Keratinocyte (primary cell): ENCODE results near the gene AXIN1. TPM values are rescaled to one million over a fixed set of nuclear protein-coding genes. Genes with fewer than 3 reads are reported as not detected.

ENCODE experiments used
- DNase-seq: peaks from one replicate; pipeline ENCODE4 v3.0.0-alpha.2; 2011; ENCODE audit warnings: low read depth, missing footprints, low spot score
- FAIRE-seq: peaks from 2 replicates; lab custom pipeline; 2011; peaks lifted over from hg19 to GRCh38; lab: Jason Lieb, UNC
- H2AFZ ChIP-seq: 2 replicates; pipeline ENCODE4 v1.6.0; 2012; ENCODE audit warnings: low read length, control low read depth, inconsistent platforms; ENCODE audit not compliant: control insufficient read depth
- H3K27ac ChIP-seq: 2 replicates; pipeline ENCODE4 v1.5.1; 2011; ENCODE audit warnings: low read length; ENCODE audit not compliant: control insufficient read depth, insufficient read depth
- H3K27me3 ChIP-seq: 3 replicates; pipeline ENCODE4 v1.6.0; 2011; ENCODE audit warnings: low read length; ENCODE audit not compliant: control insufficient read depth, insufficient read depth; ENCODE audit errors: extremely low read depth
- H3K36me3 ChIP-seq, 2 experiments: 2 replicates in 1 of 2; 3 replicates in 1 of 2; pipeline ENCODE4 v1.5.1; 2011; ENCODE audit warnings: low read length in 2 of 2, mild to moderate bottlenecking in 1 of 2; ENCODE audit not compliant: control insufficient read depth in 2 of 2, insufficient read depth in 2 of 2; ENCODE audit errors: extremely low read depth in 1 of 2
- H3K4me1 ChIP-seq: 3 replicates; pipeline ENCODE4 v1.5.1; 2011; ENCODE audit warnings: low read length; ENCODE audit not compliant: control insufficient read depth, insufficient read depth; ENCODE audit errors: extremely low read depth
- H3K4me2 ChIP-seq: 3 replicates; pipeline ENCODE4 v1.6.0; 2011; ENCODE audit warnings: low read depth, low read length; ENCODE audit not compliant: control insufficient read depth, insufficient read depth; ENCODE audit errors: extremely low read depth
- H3K4me3 ChIP-seq, 3 experiments: fragments of 200-600 bp in 1 of 3; sonication (generic) in 1 of 3; 2 replicates in 2 of 3; 3 replicates in 1 of 3; pipeline ENCODE4 v1.5.1; 2011 to 2016; ENCODE audit warnings: low read length in 3 of 3, mild to moderate bottlenecking in 3 of 3, control low read depth in 2 of 3, inconsistent platforms in 1 of 3, low read depth in 1 of 3, mixed read lengths in 1 of 3, mixed run types in 1 of 3, moderate library complexity in 1 of 3; ENCODE audit not compliant: control insufficient read depth in 2 of 3, insufficient read depth in 2 of 3; ENCODE audit errors: extremely low read depth in 1 of 3
- H3K79me2 ChIP-seq: 2 replicates; pipeline ENCODE4 v1.6.0; 2012; ENCODE audit warnings: low read length; ENCODE audit not compliant: control insufficient read depth, insufficient read depth
- H3K9ac ChIP-seq: 3 replicates; pipeline ENCODE4 v1.6.0; 2011; ENCODE audit warnings: low read length; ENCODE audit not compliant: control insufficient read depth, insufficient read depth; ENCODE audit errors: extremely low read depth
- H3K9me1 ChIP-seq: 3 replicates; pipeline ENCODE4 v1.6.0; 2011; ENCODE audit warnings: low read length; ENCODE audit not compliant: control insufficient read depth, insufficient read depth; ENCODE audit errors: extremely low read depth
- H3K9me3 ChIP-seq: 2 replicates; pipeline ENCODE4 v1.5.1; 2012; ENCODE audit warnings: low read depth, low read length; ENCODE audit not compliant: control insufficient read depth
- H4K20me1 ChIP-seq: 3 replicates; pipeline ENCODE4 v1.6.0; 2011; ENCODE audit warnings: low read length; ENCODE audit not compliant: control insufficient read depth, insufficient read depth; ENCODE audit errors: extremely low read depth
- EZH2 ChIP-seq: IDR thresholded peaks from one replicate; pipeline ENCODE4 v1.6.1; 2012; ENCODE audit warnings: inconsistent platforms, mild to moderate bottlenecking, low read length, moderate library complexity
- dilution Hi-C: fragments of 300-500 bp; cut with MboI; formaldehyde crosslinking; loops from one replicate; pipeline ENCODE4 v1.7.0; 2020; ENCODE audit warnings: low sequenced_read_pairs; ENCODE audit not compliant: extremely low pct_ligation_motif_present
- polyA plus RNA-seq, 5 experiments: library from polyadenylated mRNA; depleted of rRNA in 3 of 5; stranded (reverse) in 3 of 5; stranded (forward) in 1 of 5; unstranded in 1 of 5; fragments of >200 nt; gene quantifications; 1 replicate in 1 of 5; 2 replicates in 3 of 5; 3 replicates in 1 of 5; pipeline versions ENCODE4 v1.2.1 to v1.2.3, GENCODE V29; 2011 to 2012; ENCODE audit warnings: missing spikeins in 2 of 5, low read depth in 1 of 5, low replicate concordance in 1 of 5
- TF ChIP-seq, protein P1 (sequence below), 3 experiments: IDR thresholded peaks in 1 of 3; conservative IDR thresholded peaks in 1 of 3; optimal IDR thresholded peaks in 1 of 3; 2 replicates in 2 of 3; 3 replicates in 1 of 3; pipeline versions ENCODE3 to v1.5.1; 2011; ENCODE audit warnings: low read length in 3 of 3, mild to moderate bottlenecking in 3 of 3, moderate library complexity in 2 of 3, control low read depth in 1 of 3, inconsistent platforms in 1 of 3; ENCODE audit not compliant: insufficient read depth in 2 of 3; ENCODE audit errors: extremely low read depth in 1 of 3

Gene AXIN1
- polyA plus RNA-seq, 1 donor (not counting 4 experiments of a cell fraction or from before 2014, with no cell fraction given), result 8.8 TPM

DNA sequence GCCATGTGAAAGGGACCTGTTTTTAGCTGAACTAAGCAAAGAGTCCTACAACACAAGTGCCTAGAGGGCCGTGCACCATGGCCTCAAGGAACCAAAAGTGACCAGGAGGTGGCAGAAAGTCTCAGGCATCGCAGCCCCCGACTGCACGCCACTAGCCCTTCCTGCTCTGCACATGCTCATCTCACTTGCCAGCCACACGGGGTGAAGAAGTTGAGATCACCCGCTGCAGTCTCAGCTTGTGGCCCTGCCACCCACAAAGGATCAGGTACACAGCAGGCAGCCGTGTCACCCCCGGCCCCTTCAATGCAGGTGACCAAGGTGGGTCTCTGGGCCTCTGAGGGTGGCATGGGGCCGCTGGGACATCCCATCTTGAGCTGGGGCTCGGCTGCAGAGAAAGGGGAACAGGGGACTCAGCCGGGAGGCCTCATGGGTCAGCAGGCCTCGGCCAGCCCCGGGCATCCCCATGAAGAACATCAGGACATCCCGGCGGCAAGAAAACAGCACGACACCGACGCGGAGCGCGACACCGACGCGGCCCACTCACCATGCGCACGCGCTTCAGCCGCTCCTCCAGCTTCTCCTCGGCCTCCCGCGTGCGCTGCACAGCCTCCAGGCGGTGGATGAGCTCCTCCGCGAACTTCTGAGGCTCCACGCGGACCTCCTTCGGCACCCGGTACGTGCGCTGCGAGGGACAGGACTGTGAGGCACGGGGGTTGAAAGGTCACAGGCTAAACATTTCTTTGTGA lies 48.6 kb downstream of the AXIN1 start:
- no peak overlapping the region for H3K9ac ChIP-seq
- H3K36me3 ChIP-seq, result peaks cover 17 to 40% of the 10 kb centered on the region in 2 experiments
- no peaks in the 10 kb centered on the region for H3K27me3 ChIP-seq
- peaks cover 5% of the 10 kb centered on the region for H3K79me2 ChIP-seq
- dilution Hi-C loops, result no loop called here
- H3K4me1 ChIP-seq, result peaks cover 10% of the 10 kb centered on the region
- DNase-seq, result no peak
- H2AFZ ChIP-seq, result no peak overlapping the region
- TF ChIP-seq, protein P1, sequence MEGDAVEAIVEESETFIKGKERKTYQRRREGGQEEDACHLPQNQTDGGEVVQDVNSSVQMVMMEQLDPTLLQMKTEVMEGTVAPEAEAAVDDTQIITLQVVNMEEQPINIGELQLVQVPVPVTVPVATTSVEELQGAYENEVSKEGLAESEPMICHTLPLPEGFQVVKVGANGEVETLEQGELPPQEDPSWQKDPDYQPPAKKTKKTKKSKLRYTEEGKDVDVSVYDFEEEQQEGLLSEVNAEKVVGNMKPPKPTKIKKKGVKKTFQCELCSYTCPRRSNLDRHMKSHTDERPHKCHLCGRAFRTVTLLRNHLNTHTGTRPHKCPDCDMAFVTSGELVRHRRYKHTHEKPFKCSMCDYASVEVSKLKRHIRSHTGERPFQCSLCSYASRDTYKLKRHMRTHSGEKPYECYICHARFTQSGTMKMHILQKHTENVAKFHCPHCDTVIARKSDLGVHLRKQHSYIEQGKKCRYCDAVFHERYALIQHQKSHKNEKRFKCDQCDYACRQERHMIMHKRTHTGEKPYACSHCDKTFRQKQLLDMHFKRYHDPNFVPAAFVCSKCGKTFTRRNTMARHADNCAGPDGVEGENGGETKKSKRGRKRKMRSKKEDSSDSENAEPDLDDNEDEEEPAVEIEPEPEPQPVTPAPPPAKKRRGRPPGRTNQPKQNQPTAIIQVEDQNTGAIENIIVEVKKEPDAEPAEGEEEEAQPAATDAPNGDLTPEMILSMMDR (optimal IDR thresholded peaks at IDR 0.05 in 1 of 3, IDR thresholded peaks at IDR 0.05 in 1 of 3, conservative IDR thresholded peaks at IDR 0.05 in 1 of 3; ENCODE audit: extremely low read depth in 1 of 3, insufficient read depth in 2 of 3, low read length in 3 of 3), result no peak
- no peak for TF ChIP-seq EZH2
- H4K20me1 ChIP-seq, result peaks cover 5% of the 10 kb centered on the region
- no peaks in the 10 kb centered on the region for H3K9me1 ChIP-seq
- no peak overlapping the region for H3K4me3 ChIP-seq
- H3K4me2 ChIP-seq, result no peak overlapping the region
- FAIRE-seq, result no peak
- H3K27ac ChIP-seq, result no peak overlapping the region
- H3K9me3 ChIP-seq, result no peaks in the 10 kb centered on the region

DNA sequence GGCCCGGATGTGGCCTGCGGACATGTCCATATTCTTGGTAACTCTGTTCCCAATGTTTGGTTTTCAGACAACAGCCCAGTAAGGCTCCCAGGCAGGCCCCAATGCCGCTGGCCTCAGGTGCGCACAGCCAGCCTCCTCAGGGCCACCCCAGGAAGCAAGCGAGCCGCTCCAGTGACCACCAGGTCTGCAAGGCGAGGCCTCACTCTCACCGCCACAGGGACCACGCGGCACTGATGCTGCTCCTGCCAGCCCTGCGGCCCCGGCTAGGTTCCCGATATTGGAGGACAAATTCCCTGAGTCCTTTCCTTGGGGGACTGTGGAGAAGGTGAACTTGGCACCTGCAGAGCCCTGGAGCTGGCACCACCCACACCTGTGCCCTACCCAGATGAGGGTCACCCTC lies 50.6 kb downstream of the AXIN1 start:
- TF ChIP-seq, protein P1 (optimal IDR thresholded peaks at IDR 0.05 in 1 of 3, IDR thresholded peaks at IDR 0.05 in 1 of 3, conservative IDR thresholded peaks at IDR 0.05 in 1 of 3; ENCODE audit: extremely low read depth in 1 of 3, insufficient read depth in 2 of 3, low read length in 3 of 3), result no peak
- TF ChIP-seq EZH2, result no peak
- Histone ChIP-seq H3K4me1 (peaks cover 10% of the 10 kb centered on the region), H4K20me1 (peaks cover 5% of the 10 kb centered on the region), H3K9ac (no peak overlapping the region), H3K27ac (no peak overlapping the region), H3K4me2 (no peak overlapping the region), H3K9me1 (no peaks in the 10 kb centered on the region), H2AFZ (no peak overlapping the region), H3K36me3 (peaks cover 13 to 31% of the 10 kb centered on the region in 2 experiments), H3K9me3 (no peaks in the 10 kb centered on the region), H3K27me3 (no peaks in the 10 kb centered on the region), H3K4me3 (no peak overlapping the region), H3K79me2 (peaks cover 5% of the 10 kb centered on the region)
- dilution Hi-C loops, result no loop called here
- FAIRE-seq (no peak), DNase-seq (no peak)
